K562 (cell line): ENCODE results near the gene ATP5F1D. TPM values are rescaled to one million over a fixed set of nuclear protein-coding genes. Genes with fewer than 3 reads are reported as not detected.

Experiments used
- ATF3 ChIP-seq, 2 experiments: fragments of 450-650 bp in 1 of 2; sonication (generic) in 1 of 2; formaldehyde crosslinking in 1 of 2; IDR thresholded peaks in 1 of 2; conservative IDR thresholded peaks in 1 of 2; 2 replicates each; pipeline versions ENCODE4 v1.6.1 to v1.8.1; 2016 to 2023; ENCODE audit warnings: mild to moderate bottlenecking in 2 of 2, moderate library complexity in 2 of 2, inconsistent platforms in 1 of 2, missing genetic modification reagents in 1 of 2
- CEBPB ChIP-seq: fragments of 450-650 bp; IDR thresholded peaks from 2 replicates; pipeline ENCODE4 v1.6.1; 2016; ENCODE audit warnings: missing genetic modification characterization, missing compliant biosample characterization
- FOXP4 ChIP-seq: sonication (generic); formaldehyde crosslinking; IDR thresholded peaks from 2 replicates; pipeline ENCODE4 v1.8.0; 2022; ENCODE audit warnings: mild to moderate bottlenecking, missing genetic modification reagents, borderline replicate concordance
- HMGN3 ChIP-seq: IDR thresholded peaks from 2 replicates; pipeline ENCODE4 v1.6.1; 2011; ENCODE audit warnings: borderline replicate concordance, low read depth, mild to moderate bottlenecking, mixed read lengths, low read length; ENCODE audit not compliant: insufficient read length; ENCODE audit errors: extremely low read depth
- PRDM10 ChIP-seq: fragments of 450-650 bp; IDR thresholded peaks from 2 replicates; pipeline ENCODE4 v1.6.1; 2018; ENCODE audit not compliant: partially characterized antibody
- RERE ChIP-seq: sonication (generic); formaldehyde crosslinking; IDR thresholded peaks from 2 replicates; pipeline ENCODE4 v1.8.0; 2023; ENCODE audit warnings: missing genetic modification reagents, mild to moderate bottlenecking, borderline replicate concordance
- XRCC3 ChIP-seq: fragments of 450-650 bp; IDR thresholded peaks from 2 replicates; pipeline ENCODE4 v1.6.1; 2017; ENCODE audit warnings: mild to moderate bottlenecking, moderate library complexity
- polyA plus RNA-seq, 8 experiments: library from polyadenylated mRNA; depleted of rRNA in 4 of 8; stranded (reverse) in 5 of 8; unstranded in 3 of 8; fragments of >200 nt; fragmentation: Nextera tagmentation in 2 of 8; fragmentation: Illumina TruSeq in 1 of 8; extraction: Ambion mirVana in 2 of 8; extraction: Trizol in 1 of 8; gene quantifications; 2 replicates each; pipeline versions ENCODE4 v1.2.1 to v1.2.3, GENCODE V29; 2011 to 2014; ENCODE audit warnings: inconsistent platforms in 1 of 8, missing spikeins in 1 of 8
- total RNA-seq, 7 experiments: library from RNA; depleted of rRNA in 6 of 7; stranded (reverse); fragments of >200 nt in 6 of 7; fragmentation: Illumina TruSeq in 2 of 7; extraction: Trizol in 2 of 7; gene quantifications; 2 replicates each; pipeline versions ENCODE4 v1.2.1 to v1.2.3, GENCODE V29; 2011 to 2021; ENCODE audit warnings: low replicate concordance in 1 of 7

ATP5F1D gene
- total and polyA plus RNA-seq, 9 of the 15 experiments (the other 6 are each of a cell fraction or from before 2014, with no cell fraction given), result 3.9 to 409 (median 36.8) TPM

GRCh38 chr19:1267477-1268225 lies 26.1 kb downstream of the ATP5F1D start (continued):
- TF ChIP-seq FOXP4 (CRISPR knock-in tag), result peak; percentile 13; the same call in 1 of the 2 replicates
- no peak for TF ChIP-seq XRCC3
- peak; percentile 94 for TF ChIP-seq CEBPB (tag)
- peak; percentile 68; the same call in 1 of the 2 replicates for TF ChIP-seq RERE (CRISPR knock-in tag)
- TF ChIP-seq HMGN3, result peak; percentile 21
- TF ChIP-seq ATF3 (IDR thresholded peaks at IDR 0.05), result peak; percentile 41; the same call in 1 of the 2 replicates
- no peak for TF ChIP-seq ATF3 (CRISPR knock-in tag; conservative IDR thresholded peaks at IDR 0.05)
- TF ChIP-seq PRDM10, result peak; percentile 8
